ENCODE results near the gene ATP8A1. TPM values are rescaled to one million over a fixed set of nuclear protein-coding genes. Genes with fewer than 3 reads are reported as not detected.

The ATP8A1 gene
- polyA plus RNA-seq, 4 donors, result 5.1 to 90.1 (median 9.4) TPM

DNA sequence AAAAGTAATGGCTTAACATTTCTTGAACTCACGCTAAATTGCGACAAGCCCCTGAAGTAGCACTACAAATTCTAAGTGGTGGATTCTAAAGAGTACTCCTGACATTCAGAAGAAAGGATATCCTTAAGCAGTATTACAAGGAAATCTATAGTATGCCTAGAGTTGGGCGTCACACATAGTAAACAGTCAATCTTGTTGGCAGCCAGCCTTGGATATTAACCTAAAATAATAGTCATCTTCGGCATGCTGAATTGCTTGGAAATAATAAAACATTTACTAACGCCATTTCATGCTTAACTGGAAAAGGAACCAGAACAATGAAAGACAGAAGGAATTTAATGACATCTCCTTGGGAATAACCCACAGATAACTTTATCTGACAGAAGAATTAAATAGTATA, 18.6 kb downstream of the ATP8A1 start:
- 49 to 57% (median 56%) methylated on average over 5 of the region's 5 CpGs for WGBS, 3 donors
- H3K27me3 ChIP-seq (ENCODE audit: control insufficient read depth in 3 of 3, insufficient read depth in 3 of 3, low read length in 3 of 3), result no peaks in the 10 kb centered on the region
- no peak for FAIRE-seq
- H3K4me1 ChIP-seq (ENCODE audit: control insufficient read depth in 3 of 3, insufficient read depth in 2 of 3, low read depth in 1 of 3, low read length in 2 of 3), result peaks cover 5 to 35% (median 17%) of the 10 kb centered on the region in 3 donors
- no peak overlapping the region for H3K4me3 ChIP-seq (ENCODE audit: low read depth in 1 of 3, low read length in 3 of 3)
- H3K27ac ChIP-seq (ENCODE audit: low read depth in 1 of 3, low read length in 2 of 3), result no peak overlapping the region
- DNase-seq, result no peak
- no peaks in the 10 kb centered on the region for H3K36me3 ChIP-seq (ENCODE audit: control insufficient read depth in 3 of 3, insufficient read depth in 2 of 3, low read depth in 1 of 3, low read length in 3 of 3)
- H3K9me3 ChIP-seq (ENCODE audit: control insufficient read depth in 2 of 2, insufficient read depth in 1 of 2, low read depth in 1 of 2, low read length in 1 of 2), result no peaks in the 10 kb centered on the region

DNA sequence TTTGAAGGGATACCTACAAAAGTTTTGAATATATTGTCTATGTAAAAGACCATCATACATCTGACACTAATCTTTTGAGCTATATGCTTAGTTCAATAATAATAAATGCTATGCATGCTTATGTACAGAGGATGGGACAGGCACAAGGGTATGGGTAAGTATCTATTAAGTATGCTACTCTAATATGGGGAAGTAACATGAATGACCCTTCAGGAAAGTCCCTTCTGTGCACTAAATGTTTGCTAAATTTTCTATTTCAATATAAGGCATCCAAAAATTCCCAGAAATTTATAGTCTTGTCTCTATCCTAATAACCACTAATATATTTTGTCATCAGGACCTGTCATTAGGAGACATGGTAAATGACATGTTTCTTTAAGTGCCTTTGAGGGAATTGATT, 19.0 kb downstream of the ATP8A1 start:
- peaks cover 5 to 34% (median 17%) of the 10 kb centered on the region in 3 donors for H3K4me1 ChIP-seq (ENCODE audit: control insufficient read depth in 3 of 3, insufficient read depth in 2 of 3, low read depth in 1 of 3, low read length in 2 of 3)
- no peak overlapping the region for H3K27ac ChIP-seq (ENCODE audit: low read depth in 1 of 3, low read length in 2 of 3)
- no peak overlapping the region for H3K4me3 ChIP-seq (ENCODE audit: low read depth in 1 of 3, low read length in 3 of 3)
- no peaks in the 10 kb centered on the region for H3K36me3 ChIP-seq (ENCODE audit: control insufficient read depth in 3 of 3, insufficient read depth in 2 of 3, low read depth in 1 of 3, low read length in 3 of 3)
- no peak for FAIRE-seq
- H3K9me3 ChIP-seq (ENCODE audit: control insufficient read depth in 2 of 2, insufficient read depth in 1 of 2, low read depth in 1 of 2, low read length in 1 of 2), result no peaks in the 10 kb centered on the region
- DNase-seq, result no peak
- H3K27me3 ChIP-seq (ENCODE audit: control insufficient read depth in 3 of 3, insufficient read depth in 3 of 3, low read length in 3 of 3), result no peaks in the 10 kb centered on the region

DNA sequence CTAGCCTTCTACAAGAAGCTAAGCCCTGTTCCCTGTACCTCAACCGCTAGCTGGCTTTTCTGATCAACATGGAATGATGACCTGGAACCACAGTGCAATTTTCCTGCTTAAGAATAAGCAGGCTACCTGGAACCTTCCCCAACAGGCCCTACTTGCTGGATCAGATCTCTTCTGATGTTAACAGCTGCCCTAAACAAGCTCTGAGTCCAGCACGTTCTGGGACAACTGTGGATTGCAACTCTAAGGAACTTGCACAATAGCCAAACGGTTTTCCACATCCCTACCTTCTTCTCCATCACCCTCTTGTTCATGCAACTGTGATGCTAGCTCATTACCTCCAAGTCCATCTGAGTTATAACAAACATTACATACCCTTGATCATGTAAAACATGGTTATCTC, 19.8 kb downstream of the ATP8A1 start:
- H3K27me3 ChIP-seq (ENCODE audit: control insufficient read depth in 3 of 3, insufficient read depth in 3 of 3, low read length in 3 of 3), result no peaks in the 10 kb centered on the region
- H3K9me3 ChIP-seq (ENCODE audit: control insufficient read depth in 2 of 2, insufficient read depth in 1 of 2, low read depth in 1 of 2, low read length in 1 of 2), result no peaks in the 10 kb centered on the region
- 89 to 96% (median 95%) methylated on average over 3 of the region's 3 CpGs for WGBS, 3 donors
- no peak for DNase-seq
- no peak overlapping the region for H3K4me3 ChIP-seq (ENCODE audit: low read depth in 1 of 3, low read length in 3 of 3)
- peaks cover 5 to 28% (median 17%) of the 10 kb centered on the region in 3 donors for H3K4me1 ChIP-seq (ENCODE audit: control insufficient read depth in 3 of 3, insufficient read depth in 2 of 3, low read depth in 1 of 3, low read length in 2 of 3)
- no peaks in the 10 kb centered on the region for H3K36me3 ChIP-seq (ENCODE audit: control insufficient read depth in 3 of 3, insufficient read depth in 2 of 3, low read depth in 1 of 3, low read length in 3 of 3)
- no peak overlapping the region for H3K27ac ChIP-seq (ENCODE audit: low read depth in 1 of 3, low read length in 2 of 3)
- no peak for FAIRE-seq

DNA sequence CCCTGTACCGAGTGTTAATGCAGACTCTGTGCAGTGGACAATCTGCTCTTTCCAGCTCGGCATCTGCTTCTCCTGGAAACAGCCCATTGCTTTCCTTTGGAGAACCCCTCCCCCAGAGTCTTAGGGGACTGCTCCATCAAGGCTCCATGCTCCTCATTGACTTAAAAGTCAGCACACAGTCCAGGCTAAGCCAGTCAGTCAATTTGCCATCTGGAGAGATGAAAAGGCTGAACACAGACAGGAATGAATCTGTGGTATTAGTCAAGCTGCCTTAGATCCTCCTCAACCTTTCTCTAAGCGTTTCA, 20.3 kb downstream of the ATP8A1 start:
- peaks cover 5 to 23% (median 17%) of the 10 kb centered on the region in 3 donors for H3K4me1 ChIP-seq (ENCODE audit: control insufficient read depth in 3 of 3, insufficient read depth in 2 of 3, low read depth in 1 of 3, low read length in 2 of 3)
- H3K9me3 ChIP-seq (ENCODE audit: control insufficient read depth in 2 of 2, insufficient read depth in 1 of 2, low read depth in 1 of 2, low read length in 1 of 2), result no peaks in the 10 kb centered on the region
- H3K27ac ChIP-seq (ENCODE audit: low read depth in 1 of 3, low read length in 2 of 3), result no peak overlapping the region
- H3K27me3 ChIP-seq (ENCODE audit: control insufficient read depth in 3 of 3, insufficient read depth in 3 of 3, low read length in 3 of 3), result no peaks in the 10 kb centered on the region
- 85 to 93% (median 91%) methylated on average over 3 of the region's 3 CpGs for WGBS, 3 donors
- no peak overlapping the region for H3K4me3 ChIP-seq (ENCODE audit: low read depth in 1 of 3, low read length in 3 of 3)
- no peak for FAIRE-seq
- H3K36me3 ChIP-seq (ENCODE audit: control insufficient read depth in 3 of 3, insufficient read depth in 2 of 3, low read depth in 1 of 3, low read length in 3 of 3), result no peaks in the 10 kb centered on the region
- no peak for DNase-seq

DNA sequence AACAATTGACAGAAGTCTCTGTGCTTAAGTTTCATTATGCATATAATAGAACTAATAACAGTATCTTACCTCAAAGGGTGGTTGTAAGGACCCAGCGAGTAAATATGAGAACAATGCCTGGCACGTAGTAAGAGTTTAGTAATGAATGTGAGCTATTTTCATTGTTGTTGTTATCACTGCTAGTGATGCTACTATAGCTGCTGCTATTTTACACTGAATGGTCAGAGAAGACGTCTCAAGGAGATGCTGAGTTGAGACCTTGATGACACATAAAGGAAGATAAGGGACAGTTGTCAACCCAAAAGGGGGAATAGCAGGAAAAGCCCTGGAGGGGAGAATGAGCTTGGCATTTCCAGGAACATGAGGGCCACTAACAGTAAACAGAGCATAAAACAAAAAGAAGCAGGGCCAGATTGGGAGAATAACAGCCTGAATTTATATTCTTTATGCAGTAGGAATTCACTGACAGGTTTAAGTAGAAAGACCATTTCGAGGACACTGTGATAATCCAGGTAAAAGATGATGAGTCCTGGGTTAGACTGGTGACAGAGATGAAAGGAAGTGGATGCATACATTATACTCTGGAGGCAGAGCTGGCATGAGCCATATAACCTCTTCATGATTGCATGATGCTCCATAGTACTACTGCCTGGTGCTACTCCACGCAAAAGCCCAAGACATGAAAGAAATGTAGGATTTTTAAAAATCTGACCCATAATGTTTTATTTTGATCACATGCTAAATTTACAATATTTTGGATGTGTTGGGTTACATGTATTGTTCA, 23.1 kb downstream of the ATP8A1 start:
- Histone ChIP-seq H3K27me3 (ENCODE audit: control insufficient read depth in 3 of 3, insufficient read depth in 3 of 3, low read length in 3 of 3) (no peaks in the 10 kb centered on the region), H3K4me3 (ENCODE audit: low read depth in 1 of 3, low read length in 3 of 3) (no peak overlapping the region), H3K4me1 (ENCODE audit: control insufficient read depth in 3 of 3, insufficient read depth in 2 of 3, low read depth in 1 of 3, low read length in 2 of 3) (peaks cover 0 to 7% (median 4%) of the 10 kb centered on the region in 3 donors), H3K9me3 (ENCODE audit: control insufficient read depth in 2 of 2, insufficient read depth in 1 of 2, low read depth in 1 of 2, low read length in 1 of 2) (no peaks in the 10 kb centered on the region), H3K36me3 (ENCODE audit: control insufficient read depth in 3 of 3, insufficient read depth in 2 of 3, low read depth in 1 of 3, low read length in 3 of 3) (peaks cover 0 to 2% (median 0%) of the 10 kb centered on the region in 3 donors), H3K27ac (ENCODE audit: low read depth in 1 of 3, low read length in 2 of 3) (no peak overlapping the region)
- DNase-seq (no peak), FAIRE-seq (no peak)
- WGBS, 3 donors, result 74 to 90% (median 81%) methylated on average over 5 of the region's 5 CpGs

DNA sequence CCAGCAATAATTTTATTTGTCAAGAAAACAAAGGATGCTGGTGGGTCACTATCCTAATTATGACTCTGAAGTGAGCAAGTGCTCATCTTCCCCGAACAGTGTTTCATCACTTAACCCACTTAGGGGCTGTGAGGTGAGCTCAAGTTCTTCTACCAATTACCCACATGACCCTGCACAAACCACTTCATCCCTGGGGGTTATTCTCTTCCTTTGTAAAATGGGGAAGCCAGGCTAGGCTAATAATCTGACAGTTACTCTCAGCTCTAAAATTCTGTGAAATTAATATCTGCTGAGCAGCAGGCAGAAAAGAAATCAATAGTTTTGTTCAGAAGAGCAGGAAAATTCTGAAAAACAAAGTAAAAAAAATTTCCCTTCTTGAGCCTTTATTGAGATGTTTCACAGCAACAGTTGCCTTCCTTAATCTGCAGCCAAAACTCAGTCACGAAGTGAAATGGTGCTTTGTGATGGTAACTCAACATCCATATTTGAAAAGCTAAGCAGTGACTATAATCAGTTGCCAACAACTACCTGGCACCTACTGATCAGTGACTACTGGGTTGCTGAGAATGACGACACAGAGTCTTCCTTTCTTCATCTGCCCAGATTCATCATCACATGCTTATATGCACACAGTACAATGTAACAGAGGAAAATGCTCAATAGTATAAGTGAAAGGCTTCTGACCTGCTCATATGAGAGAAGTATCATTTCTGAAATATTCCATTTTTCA, 24.1 kb downstream of the ATP8A1 start:
- Histone ChIP-seq H3K27me3 (ENCODE audit: control insufficient read depth in 3 of 3, insufficient read depth in 3 of 3, low read length in 3 of 3) (no peaks in the 10 kb centered on the region), H3K36me3 (ENCODE audit: control insufficient read depth in 3 of 3, insufficient read depth in 2 of 3, low read depth in 1 of 3, low read length in 3 of 3) (peaks cover 0 to 2% (median 0%) of the 10 kb centered on the region in 3 donors), H3K4me3 (ENCODE audit: low read depth in 1 of 3, low read length in 3 of 3) (no peak overlapping the region), H3K4me1 (ENCODE audit: control insufficient read depth in 3 of 3, insufficient read depth in 2 of 3, low read depth in 1 of 3, low read length in 2 of 3) (peaks cover 0 to 5% (median 4%) of the 10 kb centered on the region in 3 donors), H3K9me3 (ENCODE audit: control insufficient read depth in 2 of 2, insufficient read depth in 1 of 2, low read depth in 1 of 2, low read length in 1 of 2) (no peaks in the 10 kb centered on the region), H3K27ac (ENCODE audit: low read depth in 1 of 3, low read length in 2 of 3) (no peak overlapping the region)
- no peak for FAIRE-seq
- no peak for DNase-seq
- WGBS, 3 donors, result 77 to 88% (median 85%) methylated on average over 3 of the region's 3 CpGs

DNA sequence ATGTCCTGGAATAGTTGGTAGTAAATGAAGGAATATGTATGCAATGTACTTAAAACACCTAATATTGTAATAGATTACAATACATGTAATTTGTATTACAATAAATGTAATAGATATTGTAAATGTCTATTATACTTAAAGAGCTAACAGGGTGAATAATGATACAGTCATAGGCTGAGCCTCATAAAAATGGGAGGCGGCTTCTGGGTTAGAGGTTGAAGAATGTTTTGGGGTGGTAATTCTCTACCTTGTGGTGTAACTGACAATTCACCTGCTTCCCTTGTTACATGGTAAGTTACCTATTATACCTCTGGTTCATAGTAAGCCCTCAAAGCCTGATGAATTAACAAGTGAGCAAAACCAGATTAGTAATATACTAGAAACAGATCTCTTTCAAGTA, 26.0 kb downstream of the ATP8A1 start:
- peaks cover 0 to 2% (median 0%) of the 10 kb centered on the region in 3 donors for H3K36me3 ChIP-seq (ENCODE audit: control insufficient read depth in 3 of 3, insufficient read depth in 2 of 3, low read depth in 1 of 3, low read length in 3 of 3)
- H3K4me3 ChIP-seq (ENCODE audit: low read depth in 1 of 3, low read length in 3 of 3), result no peak overlapping the region
- DNase-seq, result no peak
- H3K27ac ChIP-seq (ENCODE audit: low read depth in 1 of 3, low read length in 2 of 3), result no peak overlapping the region
- H3K27me3 ChIP-seq (ENCODE audit: control insufficient read depth in 3 of 3, insufficient read depth in 3 of 3, low read length in 3 of 3), result no peaks in the 10 kb centered on the region
- 94 to 100% (median 96%) methylated on average over 1 of the region's 1 CpG for WGBS, 3 donors
- H3K4me1 ChIP-seq (ENCODE audit: control insufficient read depth in 3 of 3, insufficient read depth in 2 of 3, low read depth in 1 of 3, low read length in 2 of 3), result peaks cover 1 to 5% (median 3%) of the 10 kb centered on the region in 3 donors
- H3K9me3 ChIP-seq (ENCODE audit: control insufficient read depth in 2 of 2, insufficient read depth in 1 of 2, low read depth in 1 of 2, low read length in 1 of 2), result no peaks in the 10 kb centered on the region
- FAIRE-seq, result no peak

DNA sequence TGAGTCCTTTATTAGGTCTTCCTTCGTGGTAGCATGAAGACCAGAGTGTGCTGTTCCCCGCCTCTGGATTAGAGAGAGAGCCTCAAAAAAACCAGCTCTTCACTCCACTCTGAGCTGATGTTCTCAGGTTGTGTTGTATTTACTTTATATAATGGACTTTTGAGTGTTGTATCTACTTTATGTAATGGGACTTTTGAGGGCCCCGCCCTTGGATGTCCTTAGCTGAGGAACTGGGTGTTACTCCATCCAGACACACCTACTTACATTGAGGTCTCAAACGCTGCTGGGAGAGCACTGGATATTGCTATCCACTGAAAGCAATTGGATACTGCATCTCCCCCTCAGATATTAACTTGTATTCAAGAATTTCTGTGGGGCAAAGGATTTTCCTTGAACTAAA, 28.2 kb downstream of the ATP8A1 start:
- peaks cover 3 to 7% (median 6%) of the 10 kb centered on the region in 3 donors for H3K4me1 ChIP-seq (ENCODE audit: control insufficient read depth in 3 of 3, insufficient read depth in 2 of 3, low read depth in 1 of 3, low read length in 2 of 3)
- H3K27ac ChIP-seq (ENCODE audit: low read depth in 1 of 3, low read length in 2 of 3), result no peak overlapping the region
- FAIRE-seq (no peak), DNase-seq (peak in 1 of 2 donors; percentile 81)
- WGBS, 3 donors, result 72 to 79% (median 76%) methylated on average over 4 of the region's 4 CpGs
- no peaks in the 10 kb centered on the region for H3K9me3 ChIP-seq (ENCODE audit: control insufficient read depth in 2 of 2, insufficient read depth in 1 of 2, low read depth in 1 of 2, low read length in 1 of 2)
- H3K27me3 ChIP-seq (ENCODE audit: control insufficient read depth in 3 of 3, insufficient read depth in 3 of 3, low read length in 3 of 3), result no peaks in the 10 kb centered on the region
- no peak overlapping the region for H3K4me3 ChIP-seq (ENCODE audit: low read depth in 1 of 3, low read length in 3 of 3)
- peaks cover 0 to 2% (median 0%) of the 10 kb centered on the region in 3 donors for H3K36me3 ChIP-seq (ENCODE audit: control insufficient read depth in 3 of 3, insufficient read depth in 2 of 3, low read depth in 1 of 3, low read length in 3 of 3)
